Measurements from ENCODE around the gene PLAAT1. TPM values are rescaled to one million over a fixed set of nuclear protein-coding genes. Genes with fewer than 3 reads are reported as not detected.
A peak's percentile ranks its signal among the peaks of the same experiment; 100 is the strongest.

Gene PLAAT1
- 1 to 10 TPM in 1 of 3 donors, under 1 TPM in 2; 0.32 to 1.5 (median 0.66) TPM for total RNA-seq

DNA sequence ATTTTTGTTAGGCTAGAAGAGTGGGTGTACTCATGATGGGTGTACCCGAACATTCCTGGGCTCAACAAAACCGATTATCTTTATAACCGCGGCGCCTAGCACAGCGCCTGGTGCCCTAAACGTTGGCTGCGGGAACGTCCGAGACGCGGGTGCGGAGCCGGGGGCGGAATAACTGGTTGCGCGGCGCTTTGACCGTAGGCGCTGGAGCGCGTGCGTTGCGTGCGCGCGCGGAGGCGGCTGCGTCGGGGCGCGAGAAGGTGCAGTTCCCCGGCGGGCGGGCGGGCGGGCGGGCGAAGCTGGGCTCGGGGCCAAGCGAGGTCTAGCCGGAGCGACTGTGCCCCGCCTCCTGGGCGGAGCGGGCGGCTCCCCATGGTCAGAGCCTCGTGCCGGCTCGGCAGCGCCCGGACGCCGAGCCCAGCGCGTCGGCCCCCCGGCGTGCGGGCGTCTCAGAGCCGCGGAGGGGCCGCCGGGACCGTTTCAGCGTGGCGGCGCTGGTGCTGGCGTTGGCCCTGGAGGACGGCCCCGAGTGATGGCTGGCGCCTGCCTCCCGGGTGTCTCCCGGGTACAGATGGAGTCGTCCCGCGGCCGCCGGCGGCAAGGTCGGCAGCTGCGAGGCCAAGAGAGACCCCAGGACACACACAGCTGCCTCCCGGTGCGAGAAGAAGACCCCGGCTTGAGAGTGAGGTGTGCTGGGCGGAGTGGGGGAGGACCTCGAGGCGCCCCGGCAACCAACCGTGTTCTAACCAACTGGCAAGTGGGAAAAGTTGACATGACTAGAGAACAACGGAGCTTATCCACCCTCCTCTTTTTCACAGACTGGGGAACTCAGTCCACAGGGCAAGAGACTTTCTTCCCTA, at the start of gene PLAAT1:
PLAAT1 (plus strand) TSS at position 373 of the 857 bp plus-strand sequence. CDS start 14,429 bp downstream, outside the sequence.
- DNase-seq (ENCODE audit: low spot score in 2 of 2) = peak in 1 of 2 donors; percentile 29
- no peaks in the 10 kb centered on the region for H3K27me3 ChIP-seq
- peak within 1 kb of the TSS in 1 of 2 donors; percentile 50 for H3K27ac ChIP-seq
- TF ChIP-seq, protein P1, sequence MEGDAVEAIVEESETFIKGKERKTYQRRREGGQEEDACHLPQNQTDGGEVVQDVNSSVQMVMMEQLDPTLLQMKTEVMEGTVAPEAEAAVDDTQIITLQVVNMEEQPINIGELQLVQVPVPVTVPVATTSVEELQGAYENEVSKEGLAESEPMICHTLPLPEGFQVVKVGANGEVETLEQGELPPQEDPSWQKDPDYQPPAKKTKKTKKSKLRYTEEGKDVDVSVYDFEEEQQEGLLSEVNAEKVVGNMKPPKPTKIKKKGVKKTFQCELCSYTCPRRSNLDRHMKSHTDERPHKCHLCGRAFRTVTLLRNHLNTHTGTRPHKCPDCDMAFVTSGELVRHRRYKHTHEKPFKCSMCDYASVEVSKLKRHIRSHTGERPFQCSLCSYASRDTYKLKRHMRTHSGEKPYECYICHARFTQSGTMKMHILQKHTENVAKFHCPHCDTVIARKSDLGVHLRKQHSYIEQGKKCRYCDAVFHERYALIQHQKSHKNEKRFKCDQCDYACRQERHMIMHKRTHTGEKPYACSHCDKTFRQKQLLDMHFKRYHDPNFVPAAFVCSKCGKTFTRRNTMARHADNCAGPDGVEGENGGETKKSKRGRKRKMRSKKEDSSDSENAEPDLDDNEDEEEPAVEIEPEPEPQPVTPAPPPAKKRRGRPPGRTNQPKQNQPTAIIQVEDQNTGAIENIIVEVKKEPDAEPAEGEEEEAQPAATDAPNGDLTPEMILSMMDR (IDR thresholded peaks at IDR 0.05) = no peak
- H3K36me3 ChIP-seq = no peaks in the 10 kb centered on the region
- no peaks in the 10 kb centered on the region for H3K4me1 ChIP-seq
- H3K9me3 ChIP-seq = no peaks in the 10 kb centered on the region
- intact Hi-C loops (cut with DNase I; ENCODE audit: low total_unique reads) = no loop called here
- H3K4me3 ChIP-seq = peak within 1 kb of the TSS; percentile 36 to 68 (median 61)

DNA sequence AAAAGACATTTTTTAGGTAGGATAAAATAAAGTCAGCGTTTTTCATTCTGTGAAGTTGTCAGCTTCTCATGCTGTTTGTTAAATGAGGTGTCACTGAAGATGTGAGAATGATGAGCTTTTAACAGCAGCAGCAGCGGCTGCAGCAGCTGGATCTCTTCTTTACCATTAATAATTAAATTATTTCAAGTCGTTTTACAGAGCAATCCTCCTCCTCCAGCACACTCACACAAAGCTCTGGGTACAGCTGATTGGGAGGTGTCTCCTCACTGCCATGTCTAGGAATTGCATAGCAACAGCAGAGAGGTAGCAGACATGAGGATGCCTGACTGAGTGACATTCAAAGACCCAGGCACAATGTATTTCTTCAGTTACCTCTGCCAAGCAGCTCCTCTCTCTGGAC, 46.7 kb upstream of the PLAAT1 start:
- DNase-seq (ENCODE audit: low spot score in 2 of 2) = no peak
- no peaks in the 10 kb centered on the region for H3K36me3 ChIP-seq
- no peaks in the 10 kb centered on the region for H3K9me3 ChIP-seq
- H3K27ac ChIP-seq = no peak overlapping the region
- no peak overlapping the region for H3K4me3 ChIP-seq
- intact Hi-C loops (cut with DNase I; ENCODE audit: low total_unique reads) = no loop called here
- TF ChIP-seq POLR2AphosphoS5 (IDR thresholded peaks at IDR 0.05) = no peak
- TF ChIP-seq, protein P1 (IDR thresholded peaks at IDR 0.05) = no peak
- no peak for TF ChIP-seq POLR2A (IDR thresholded peaks at IDR 0.05)
- H3K4me1 ChIP-seq = no peaks in the 10 kb centered on the region
- H3K27me3 ChIP-seq = no peaks in the 10 kb centered on the region

DNA sequence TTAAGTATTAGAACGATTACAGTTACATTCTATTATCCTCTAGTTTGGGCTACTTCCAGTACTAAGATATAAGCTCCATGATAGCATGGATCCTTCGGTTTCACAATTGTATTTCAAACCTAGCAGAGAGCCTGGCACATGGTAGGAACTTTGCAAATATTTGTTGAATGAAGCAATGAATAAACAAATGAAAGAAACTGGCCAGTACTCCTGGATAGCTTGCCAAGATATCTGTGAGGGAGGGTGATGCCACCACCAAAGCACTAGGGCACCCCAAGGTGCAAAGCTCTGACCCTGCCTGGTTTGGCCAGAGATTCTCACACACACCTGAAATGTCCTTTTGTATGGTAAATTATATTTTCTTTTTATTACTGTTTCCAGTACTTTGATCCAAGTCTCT, 44.3 kb upstream of the PLAAT1 start:
- Histone ChIP-seq H3K27ac (no peak overlapping the region), H3K4me3 (no peak overlapping the region), H3K9me3 (no peaks in the 10 kb centered on the region), H3K27me3 (no peaks in the 10 kb centered on the region), H3K36me3 (no peaks in the 10 kb centered on the region), H3K4me1 (no peaks in the 10 kb centered on the region)
- DNase-seq (ENCODE audit: low spot score in 2 of 2) = no peak
- TF ChIP-seq, protein P1 (IDR thresholded peaks at IDR 0.05) = no peak
- no peak for TF ChIP-seq POLR2AphosphoS5 (IDR thresholded peaks at IDR 0.05)
- TF ChIP-seq POLR2A (IDR thresholded peaks at IDR 0.05) = no peak
- intact Hi-C loops (cut with DNase I; ENCODE audit: low total_unique reads) = no loop called here

DNA sequence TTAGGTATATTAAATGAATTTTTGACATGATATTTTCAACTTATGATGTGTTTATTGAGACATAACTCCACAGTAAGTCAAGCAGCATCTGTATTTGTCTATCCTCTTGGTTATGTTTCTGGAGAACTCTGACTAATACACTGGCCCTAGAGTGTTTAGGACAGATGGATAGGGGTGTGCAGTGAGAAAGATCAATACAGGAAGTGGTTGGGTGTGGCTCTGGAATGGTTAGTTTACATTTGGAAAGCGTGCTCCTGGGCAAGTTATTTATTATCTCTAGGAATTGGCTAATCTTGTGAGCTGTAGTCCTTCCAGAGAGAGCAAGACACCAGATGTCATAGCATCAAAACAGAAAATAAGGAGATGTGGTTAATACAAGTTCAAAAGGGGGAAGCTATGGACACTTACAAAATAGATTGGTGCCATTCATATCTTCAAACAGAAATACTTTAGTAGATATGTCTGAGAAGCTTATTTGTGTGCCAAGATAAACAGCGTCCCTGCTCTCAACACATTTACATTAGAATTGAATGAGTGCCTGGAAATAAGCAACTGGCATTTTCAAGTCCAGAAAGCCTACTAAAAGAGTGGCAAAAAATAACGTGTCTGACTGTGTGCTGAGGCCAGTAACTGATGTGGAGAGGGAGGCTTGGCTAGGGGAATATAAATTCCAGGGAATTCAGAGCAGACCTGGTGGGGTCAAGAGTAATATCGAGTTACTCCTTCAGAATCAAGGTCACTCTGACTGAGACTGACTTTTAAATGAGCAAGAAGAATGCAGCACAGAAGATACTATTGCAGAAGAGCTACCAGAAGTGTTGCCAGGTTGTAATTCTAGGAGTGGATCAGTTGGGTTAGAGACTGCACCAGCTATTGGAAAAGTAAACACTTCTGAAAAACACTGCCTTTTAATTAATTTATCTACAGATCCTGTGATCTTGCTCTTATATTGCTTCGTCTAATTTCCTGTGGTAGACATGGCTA, 33.4 kb upstream of the PLAAT1 start:
- no peak for TF ChIP-seq POLR2AphosphoS5 (IDR thresholded peaks at IDR 0.05)
- no peak for TF ChIP-seq POLR2A (IDR thresholded peaks at IDR 0.05)
- TF ChIP-seq, protein P1 (IDR thresholded peaks at IDR 0.05) = no peak

More for the DNA sequence above, 33.4 kb upstream of the PLAAT1 start:
- Histone ChIP-seq H3K4me3 (no peak overlapping the region), H3K36me3 (no peaks in the 10 kb centered on the region), H3K4me1 (no peaks in the 10 kb centered on the region), H3K27ac (no peak overlapping the region), H3K9me3 (no peaks in the 10 kb centered on the region), H3K27me3 (no peaks in the 10 kb centered on the region)
- intact Hi-C loops (cut with DNase I; ENCODE audit: low total_unique reads) = loop anchor here (5.0 kb wide), 1 partner anchor 1385 kb away; no protein-coding TSS in a partner anchor
- DNase-seq (ENCODE audit: low spot score in 2 of 2) = no peak

Data from breast epithelium (tissue), 4 donors.